CD4-positive, alpha-beta T cell treated with Interleukin-15 for 4 hours (primary cell): ENCODE data around the gene CCDC51.

ENCODE experiments used
- DNase-seq: peaks from one replicate; pipeline ENCODE4 v3.0.0-alpha.2; 2020; ENCODE audit warnings: low spot score

Gene CCDC51

DNA sequence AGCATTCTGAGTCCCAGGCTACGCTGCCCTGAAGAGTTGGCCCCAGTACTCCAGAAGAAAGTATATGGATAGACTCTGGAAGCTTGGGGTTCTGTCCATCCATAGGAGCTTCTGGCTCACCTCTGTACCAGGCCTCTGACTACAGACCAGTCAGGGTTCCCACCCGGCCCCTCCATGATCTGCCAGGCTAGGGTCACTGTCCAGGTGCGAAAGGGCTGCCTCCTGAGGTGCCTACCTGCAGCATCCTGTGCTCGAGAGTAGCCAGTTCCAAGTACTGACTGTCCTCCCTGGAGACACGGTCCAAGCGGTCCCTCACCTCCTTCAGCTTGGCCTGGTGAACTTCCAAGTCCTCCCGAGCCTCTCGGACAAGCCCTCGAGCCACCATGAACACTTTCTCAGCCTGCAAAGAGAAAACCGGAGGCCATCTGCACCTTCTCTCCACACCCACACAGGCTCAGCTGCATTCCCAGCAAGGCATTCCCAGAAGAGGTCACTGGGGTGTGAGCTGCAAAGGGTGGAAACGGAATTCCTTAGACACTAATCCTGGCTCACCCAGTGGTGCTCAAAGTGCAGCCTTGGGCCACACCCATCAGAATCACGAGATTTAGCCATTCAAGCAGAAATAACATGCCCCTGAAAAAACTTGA, 6.3 kb downstream of the CCDC51 start:
- DNase-seq, result no peak

DNA sequence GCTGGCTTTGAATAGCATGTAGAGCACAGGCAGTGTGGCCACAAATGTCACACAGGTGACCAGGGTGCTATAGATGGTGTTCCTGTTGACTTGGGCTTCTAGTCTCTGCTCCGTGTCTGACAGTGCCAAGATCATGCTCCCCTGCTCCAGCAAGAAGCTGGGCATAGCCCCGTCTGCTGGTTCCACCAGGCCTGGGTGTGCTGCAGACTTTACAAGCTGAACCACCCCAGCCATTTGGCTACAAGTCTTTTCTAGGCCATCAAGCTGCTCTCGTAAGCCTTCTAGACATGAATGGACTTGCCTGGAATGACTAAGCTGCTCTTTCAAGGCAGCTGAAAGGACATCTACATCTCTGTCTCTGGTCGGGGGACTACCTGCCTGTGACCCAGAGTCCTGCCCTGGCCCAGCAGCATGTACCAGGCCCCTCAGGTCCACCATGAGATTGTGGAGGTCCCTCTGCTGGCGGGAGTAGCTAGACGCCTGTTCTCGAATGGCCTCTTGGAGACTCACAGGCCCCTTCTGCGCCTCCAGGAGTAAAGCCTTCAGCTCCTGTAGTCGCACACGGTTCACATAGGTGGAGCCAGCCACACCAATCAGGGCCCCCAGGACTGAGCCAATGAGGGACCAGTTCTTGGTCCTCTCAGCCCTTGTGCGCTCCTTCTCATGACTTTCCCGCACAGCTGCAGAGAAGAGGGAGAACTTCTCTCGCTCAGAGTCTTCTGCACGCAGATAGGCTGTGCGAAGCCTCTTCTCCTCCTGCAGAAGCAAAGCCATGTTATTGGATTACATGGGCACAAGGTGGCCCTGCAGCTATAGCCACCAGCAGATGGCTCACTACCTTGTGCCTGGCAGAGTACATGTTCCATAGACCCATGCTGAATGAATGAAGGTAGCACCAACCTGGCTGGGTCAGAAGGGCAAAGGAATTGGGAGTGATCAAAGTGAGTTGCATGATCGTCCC, 7.2 kb downstream of the CCDC51 start:
- DNase-seq, result no peak

GRCh38 chr3:48431224-48432029, 8.5 kb downstream of the CCDC51 start:
- no peak for DNase-seq

- no peak for DNase-seq
These were observed 9.2 kb downstream of the CCDC51 start for GRCh38 chr3:48430708-48431101.

DNA sequence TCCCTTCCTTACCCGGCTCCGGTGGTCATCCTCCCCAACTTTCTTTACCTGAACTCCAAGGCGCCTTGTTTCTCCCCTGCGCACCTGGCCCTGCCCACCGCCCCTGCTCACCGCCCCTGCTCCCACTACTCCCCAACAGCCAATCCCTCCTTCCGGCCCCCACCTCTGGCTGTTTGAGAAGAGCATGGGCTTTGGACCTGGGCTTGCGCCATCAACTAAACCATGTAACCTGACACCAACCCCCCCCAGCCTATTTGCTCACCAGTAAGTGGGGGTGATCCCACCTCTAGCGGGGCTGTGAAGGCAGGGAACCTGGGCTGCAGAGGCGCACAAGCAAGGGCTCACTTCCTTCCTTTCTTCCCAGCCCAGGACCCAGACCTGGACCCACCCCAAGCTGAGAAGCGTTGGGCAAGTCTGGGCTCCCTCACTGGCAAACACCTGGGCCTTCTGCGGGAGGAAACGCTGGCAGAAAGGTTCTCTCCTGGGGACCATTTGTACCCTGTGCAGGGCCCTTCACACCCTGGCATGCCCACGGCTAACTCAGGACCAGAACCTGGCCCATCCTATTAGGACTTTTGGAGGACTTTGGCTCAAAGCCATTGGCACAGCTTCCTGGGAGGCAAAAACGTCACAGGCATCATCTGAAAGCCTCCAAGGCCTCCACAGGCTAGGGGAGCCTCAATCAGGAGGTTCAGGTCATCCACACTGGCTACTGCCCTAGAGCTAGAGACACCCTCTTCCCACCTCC, 9.8 kb downstream of the CCDC51 start, which contains the start of gene PLXNB1:
Gene PLXNB1 (minus strand): TSS at position 127 of the 748 bp plus-strand sequence. CDS start 5,475 bp downstream, outside the sequence.
- DNase-seq, result no peak

GRCh38 chr3:48429317-48429959, 10.5 kb downstream of the CCDC51 start:
- peak; percentile 58 for DNase-seq

GRCh38 chr3:48428572-48429316, 11.2 kb downstream of the CCDC51 start:
- DNase-seq, result no peak

- DNase-seq, result no peak
These were observed 11.8 kb downstream of the CCDC51 start for GRCh38 chr3:48428088-48428571.

DNA sequence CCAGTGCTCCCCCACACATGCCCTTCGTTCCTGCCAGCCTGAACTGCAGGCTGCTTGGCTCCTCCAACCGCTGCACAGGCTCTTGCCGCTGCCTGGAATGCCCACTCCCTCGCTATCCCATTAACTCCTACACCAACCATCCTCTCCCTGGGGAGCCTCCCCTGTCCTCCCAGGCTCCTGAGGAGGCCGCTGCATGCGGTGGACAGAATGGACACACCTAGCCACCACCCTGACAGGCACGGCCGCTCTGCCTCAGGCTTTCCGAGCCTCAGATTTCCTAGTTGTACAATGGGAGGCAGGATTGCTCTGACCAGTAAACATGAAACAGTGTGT, 12.3 kb downstream of the CCDC51 start:
- DNase-seq, result no peak

- no peak for DNase-seq
These were observed 12.8 kb downstream of the CCDC51 start for GRCh38 chr3:48426944-48427629.

GRCh38 chr3:48426401-48426909, 13.5 kb downstream of the CCDC51 start:
- no peak for DNase-seq

GRCh38 chr3:48425281-48425812, 14.6 kb downstream of the CCDC51 start:
- DNase-seq, result no peak

DNA sequence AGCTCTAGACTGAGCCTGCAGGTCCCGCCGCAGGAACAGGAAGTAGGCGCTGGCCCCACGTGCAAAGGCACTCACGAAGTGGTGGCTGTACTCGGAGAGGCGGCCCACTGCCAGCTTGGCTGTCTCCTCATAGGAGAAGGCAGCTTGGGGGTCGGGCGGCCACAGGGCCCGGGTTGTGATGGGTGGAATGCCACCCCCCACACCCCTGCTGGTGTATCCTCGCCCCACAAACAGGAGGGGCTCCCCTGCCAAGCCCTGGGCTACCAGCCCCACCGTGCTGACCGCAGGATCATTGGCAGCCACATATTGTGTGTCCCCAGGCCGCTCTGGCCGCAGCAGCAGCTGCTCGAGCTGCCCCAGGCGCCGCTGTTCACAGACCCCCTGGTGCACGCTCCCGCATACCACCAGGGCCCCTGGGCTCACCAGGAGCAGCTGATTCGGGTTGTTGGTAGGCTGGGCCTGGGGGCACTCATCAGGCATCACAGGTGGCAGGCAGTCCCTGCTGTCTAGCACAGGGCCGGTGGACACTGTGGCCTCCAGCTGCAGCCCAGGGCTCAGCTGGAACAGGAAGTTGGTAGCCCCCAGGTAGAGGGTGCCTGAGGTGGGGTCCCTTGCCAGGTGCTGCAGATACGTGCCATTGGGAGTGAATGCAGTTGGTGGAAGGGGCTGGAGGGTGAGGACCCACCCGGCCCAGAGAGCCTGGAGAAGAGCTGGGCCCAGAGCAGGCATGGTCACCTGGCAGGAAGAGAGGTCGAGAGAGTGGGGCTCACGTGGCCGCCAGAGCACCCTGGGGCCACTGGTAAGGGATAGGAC, 15.8 kb downstream of the CCDC51 start:
- no peak for DNase-seq

- no peak for DNase-seq
These were observed 16.6 kb downstream of the CCDC51 start for GRCh38 chr3:48423241-48423882.

DNA sequence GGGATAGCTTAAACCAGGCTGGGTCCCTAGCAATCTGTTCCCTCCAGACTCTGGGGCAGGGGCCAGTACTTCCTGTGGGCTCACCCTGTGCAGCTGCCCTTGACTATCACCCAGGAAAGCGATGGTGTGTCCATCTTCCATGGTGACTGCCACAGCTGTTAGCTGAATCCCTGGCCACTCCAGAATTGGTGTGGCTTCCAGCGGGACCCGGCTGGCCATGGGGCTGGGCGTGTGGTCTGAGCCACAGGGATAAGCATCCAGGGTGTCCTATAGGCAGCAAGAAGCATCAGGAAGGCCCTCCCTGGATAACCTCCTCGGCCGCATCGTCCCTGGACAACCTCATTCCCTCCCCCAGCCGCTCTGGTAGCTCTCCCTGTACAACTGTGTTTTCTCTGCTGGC, 17.2 kb downstream of the CCDC51 start:
- no peak for DNase-seq

- DNase-seq, result no peak
These were observed 17.6 kb downstream of the CCDC51 start for GRCh38 chr3:48422272-48422671.

DNA sequence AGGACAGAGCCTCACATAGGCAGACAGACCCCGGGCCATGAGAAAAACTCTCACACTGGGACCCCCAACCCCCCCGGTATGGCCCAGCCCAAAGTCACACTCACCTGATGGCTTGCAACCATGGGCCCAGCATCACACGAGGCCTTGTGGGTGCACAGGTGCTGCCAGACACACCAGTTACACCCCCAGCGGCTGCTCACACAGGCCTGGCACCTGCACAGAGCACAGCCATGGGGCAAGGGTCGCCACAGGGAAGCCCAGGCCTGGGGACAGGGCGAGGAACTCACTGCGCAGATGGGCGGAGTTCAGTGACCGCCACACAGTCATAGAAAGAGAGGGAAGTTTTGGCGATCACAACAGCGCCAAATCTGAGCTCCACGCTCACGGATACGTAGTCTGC, 19.4 kb downstream of the CCDC51 start:
- no peak for DNase-seq

- DNase-seq, result no peak
These were observed 20.3 kb downstream of the CCDC51 start for GRCh38 chr3:48419597-48419996.
